Kidney (tissue), 14 donors: ENCODE measurements around the gene EIF3L. TPM values are rescaled to one million over a fixed set of nuclear protein-coding genes. Genes with fewer than 3 reads are reported as not detected.

ENCODE experiments used
- DNase-seq, 5 donors: peaks; one replicate each; pipeline ENCODE4 v3.0.0-alpha.2; 2013 to 2020
- FAIRE-seq: peaks from 2 replicates; lab custom pipeline; 2012; peaks lifted over from hg19 to GRCh38; lab: Jason Lieb, UNC
- H3K27ac ChIP-seq, 2 donors: one replicate each; pipeline ENCODE4 v1.7.0; 2013; ENCODE audit warnings: low read depth in 2 of 2, low read length in 2 of 2, inconsistent platforms in 1 of 2
- H3K27me3 ChIP-seq: one replicate; pipeline ENCODE4 v1.7.1; 2013; ENCODE audit warnings: low read length, inconsistent platforms; ENCODE audit not compliant: control insufficient read depth, insufficient read depth
- H3K36me3 ChIP-seq, 3 donors: one replicate each; pipeline versions ENCODE4 v1.7.0 to v1.7.1; 2013; ENCODE audit warnings: low read length in 3 of 3, control low read depth in 1 of 3, inconsistent platforms in 1 of 3; ENCODE audit not compliant: insufficient read depth in 3 of 3, control insufficient read depth in 2 of 3
- H3K4me1 ChIP-seq, 3 donors: one replicate each; pipeline versions ENCODE4 v1.7.0 to v1.7.1; 2013; ENCODE audit warnings: low read length in 3 of 3, inconsistent platforms in 1 of 3, low read depth in 1 of 3; ENCODE audit not compliant: control insufficient read depth in 2 of 3, insufficient read depth in 2 of 3
- H3K4me3 ChIP-seq, 3 donors: one replicate each; pipeline versions ENCODE4 v1.7.0 to v1.8.1; 2013; ENCODE audit warnings: low read length in 3 of 3, control low read depth in 1 of 3, inconsistent platforms in 1 of 3
- H3K9ac ChIP-seq, 3 donors: one replicate each; pipeline versions ENCODE4 v1.7.0 to v1.7.1; 2013; ENCODE audit warnings: low read length in 3 of 3, control low read depth in 1 of 3, inconsistent platforms in 1 of 3
- H3K9me3 ChIP-seq, 3 donors: one replicate each; pipeline versions ENCODE4 v1.7.0 to v1.7.1; 2013; ENCODE audit warnings: low read length in 3 of 3, control low read depth in 1 of 3, inconsistent platforms in 1 of 3; ENCODE audit not compliant: control insufficient read depth in 2 of 3, insufficient read depth in 1 of 3
- CTCF ChIP-seq: IDR thresholded peaks from 3 replicates; pipeline ENCODE4 v1.5.1; 2012; ENCODE audit warnings: mild to moderate bottlenecking, moderate library complexity, borderline replicate concordance; ENCODE audit not compliant: insufficient read depth; ENCODE audit errors: extremely low read depth
- intact Hi-C: fragments of 100-400 bp; cut with DNase I; formaldehyde crosslinking; loops from one replicate; pipeline ENCODE4 v1.11.1; 2022
- polyA plus RNA-seq: library from polyadenylated mRNA; stranded (reverse); fragments of 350-450 nt; fragmentation: Illumina TruSeq; extraction: RNeasy Lipid Tissue Mini Kit (QIAGEN cat#74804); gene quantifications from one replicate; pipeline ENCODE4 v1.2.3, GENCODE V29; 2014; ENCODE audit warnings: low read depth, low replicate concordance; ENCODE audit not compliant: insufficient read depth
- total RNA-seq: library from RNA; stranded (reverse); fragmentation: NEBNext Ultra II Directional; extraction: Animal tissue kit (Norgen Biotek cat#: 25700); gene quantifications from one replicate; pipeline ENCODE4 v1.2.1, GENCODE V29; 2021
- donor health status: control.
- donor health status: control.
- donor health status: control.
- donor health status: control.
- donor health status: control.
- donor health status: DM: yes; HTN: yes; CAD: no.
- donor health status: Normal renal cell carcinoma (clear cell type).

EIF3L gene
- total and polyA plus RNA-seq, 2 donors from 2014 or later, result 352 to 376 TPM

- Histone ChIP-seq H3K4me1 (no peaks in the 10 kb centered on the region), H3K9ac (no peak overlapping the region), H3K27ac (no peak overlapping the region), H3K4me3 (no peak overlapping the region), H3K36me3 (peaks cover 0 to 16% (median 13%) of the 10 kb centered on the region in 3 donors), H3K9me3 (no peaks in the 10 kb centered on the region), H3K27me3 (peaks cover 8% of the 10 kb centered on the region)
- intact Hi-C loops, result no loop called here
- no peak for DNase-seq
- no peak for TF ChIP-seq CTCF
- FAIRE-seq, result no peak
Measured at GRCh38 chr22:37827056-37827455, 22.2 kb upstream of the EIF3L start.

GRCh38 chr22:37830093-37830842 lies 19.0 kb upstream of the EIF3L start:
- no peaks in the 10 kb centered on the region for H3K4me1 ChIP-seq
- no peak for TF ChIP-seq CTCF
- peaks cover 7 to 39% (median 34%) of the 10 kb centered on the region in 3 donors for H3K36me3 ChIP-seq
- no peaks in the 10 kb centered on the region for H3K9me3 ChIP-seq
- no peaks in the 10 kb centered on the region for H3K27me3 ChIP-seq
- no peak overlapping the region for H3K9ac ChIP-seq
- no peak overlapping the region for H3K4me3 ChIP-seq
- intact Hi-C loops, result no loop called here
- H3K27ac ChIP-seq, result no peak overlapping the region
- FAIRE-seq, result no peak
- DNase-seq, result no peak

- TF ChIP-seq CTCF, result no peak
- Histone ChIP-seq H3K27me3 (no peaks in the 10 kb centered on the region), H3K36me3 (peaks cover 7 to 39% (median 34%) of the 10 kb centered on the region in 3 donors), H3K4me3 (no peak overlapping the region), H3K27ac (no peak overlapping the region), H3K9ac (no peak overlapping the region), H3K4me1 (no peaks in the 10 kb centered on the region), H3K9me3 (no peaks in the 10 kb centered on the region)
- no peak for FAIRE-seq
- DNase-seq, result no peak
- intact Hi-C loops, result no loop called here
Measured at GRCh38 chr22:37831472-37831871, 17.7 kb upstream of the EIF3L start.
